Measurements from ENCODE around the gene SFMBT2. TPM values are rescaled to one million over a fixed set of nuclear protein-coding genes. Genes with fewer than 3 reads are reported as not detected.
"Not testable (repeated sequence)": the region's sequence is repeated elsewhere in the genome, so short reads cannot be mapped to it uniquely, and the experiment has no call there.

Gene SFMBT2
- total RNA-seq, 1 experiment from 2014 or later, result 41.5 TPM

DNA sequence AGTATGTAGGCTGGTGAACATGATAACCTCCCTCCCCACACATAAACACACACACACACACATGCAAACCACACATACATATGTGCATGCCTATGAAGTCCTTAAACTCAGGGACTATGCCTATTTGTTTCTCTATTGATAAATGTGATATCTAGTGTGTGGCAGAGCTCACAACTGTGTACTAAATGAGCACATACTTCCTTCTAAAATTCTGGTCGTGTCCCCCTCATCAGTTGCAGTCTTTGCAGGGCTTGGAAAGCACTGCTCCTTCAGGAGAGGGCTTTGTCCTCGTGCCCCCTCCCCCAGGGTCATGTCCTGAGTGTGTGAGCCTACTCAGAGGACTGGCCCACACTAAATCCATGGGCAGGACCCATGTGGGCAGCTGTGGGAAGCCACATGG, 94.0 kb downstream of the SFMBT2 start:
- no peak overlapping the region for H3K4me3 ChIP-seq (ENCODE audit: low read length)
- peaks cover 97% of the 10 kb centered on the region for H3K79me2 ChIP-seq (ENCODE audit: low read length)

DNA sequence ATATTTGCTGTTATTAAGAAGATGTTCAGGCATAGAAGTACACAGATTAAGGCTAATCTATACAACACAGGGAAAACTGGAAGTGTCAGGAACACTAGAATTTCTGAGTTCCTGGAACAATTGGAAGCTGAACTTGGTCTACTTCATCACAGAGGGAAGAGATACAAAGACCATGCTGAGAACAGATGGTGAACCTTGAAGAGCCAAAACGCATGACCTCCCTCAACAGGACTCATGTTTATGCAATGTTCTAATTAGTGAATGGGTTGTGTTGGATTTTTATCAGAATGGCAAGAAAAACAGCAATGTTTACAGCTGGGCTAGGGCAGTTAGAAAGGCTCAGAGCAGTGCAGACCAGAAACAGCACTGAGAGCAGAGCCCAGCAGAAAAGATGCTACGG, 94.9 kb downstream of the SFMBT2 start:
- Histone ChIP-seq H3K9ac (ENCODE audit: low read length) (no peak overlapping the region), H3K4me2 (ENCODE audit: low read depth, low read length, poor library complexity, severe bottlenecking) (no peak overlapping the region), H3K27ac (ENCODE audit: low read length) (no peak overlapping the region), H3K9me2 (replicated peaks; ENCODE audit: insufficient read depth, low read length) (no peaks in the 10 kb centered on the region), H3K36me3 (ENCODE audit: insufficient read depth, low read length) (peaks cover 17% of the 10 kb centered on the region; the same call in 1 of the 2 replicates), H3K79me2 (ENCODE audit: low read length) (peaks cover 99% of the 10 kb centered on the region), H3K9me3 (ENCODE audit: low read length) (no peaks in the 10 kb centered on the region), H4K20me1 (ENCODE audit: insufficient read depth, low read depth, low read length) (no peaks in the 10 kb centered on the region), H3K4me1 (ENCODE audit: low read length) (peaks cover 26% of the 10 kb centered on the region), H3K4me3 (ENCODE audit: low read length) (no peak overlapping the region), H2AFZ (ENCODE audit: low read length) (no peak overlapping the region), H3K27me3 (ENCODE audit: low read length) (no peaks in the 10 kb centered on the region)
- no peak for DNase-seq

More for the DNA sequence above, 94.0 kb downstream of the SFMBT2 start:
- Histone ChIP-seq H3K36me3 (ENCODE audit: insufficient read depth, low read length) (peaks cover 17% of the 10 kb centered on the region; the same call in 1 of the 2 replicates), H3K9ac (ENCODE audit: low read length) (no peak overlapping the region), H2AFZ (ENCODE audit: low read length) (no peak overlapping the region), H4K20me1 (ENCODE audit: insufficient read depth, low read depth, low read length) (no peaks in the 10 kb centered on the region), H3K4me1 (ENCODE audit: low read length) (peaks cover 26% of the 10 kb centered on the region), H3K9me2 (replicated peaks; ENCODE audit: insufficient read depth, low read length) (no peaks in the 10 kb centered on the region), H3K27ac (ENCODE audit: low read length) (no peak overlapping the region), H3K4me2 (ENCODE audit: low read depth, low read length, poor library complexity, severe bottlenecking) (no peak overlapping the region), H3K27me3 (ENCODE audit: low read length) (no peaks in the 10 kb centered on the region), H3K9me3 (ENCODE audit: low read length) (no peaks in the 10 kb centered on the region)
- DNase-seq, result no peak

DNA sequence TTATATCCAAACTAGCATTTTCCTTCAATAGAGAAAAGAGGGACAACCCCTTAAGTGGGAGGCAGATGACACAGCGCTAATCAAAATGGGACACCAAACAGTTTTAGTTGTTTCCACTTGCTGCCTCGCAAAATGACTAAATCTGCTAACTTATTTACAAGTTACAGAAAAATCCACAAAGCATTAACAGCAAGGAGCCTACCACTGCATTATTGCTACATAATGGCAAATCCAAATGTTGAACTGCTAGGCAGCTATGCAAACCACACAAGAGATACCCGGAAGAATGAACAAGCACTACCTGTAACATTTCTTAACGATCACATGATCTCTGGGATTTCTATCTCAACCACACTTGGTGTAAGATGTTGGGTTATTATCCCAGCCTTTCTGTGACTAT, 96.7 kb downstream of the SFMBT2 start:
- Histone ChIP-seq H3K9ac (ENCODE audit: low read length) (no peak overlapping the region), H3K9me2 (replicated peaks; ENCODE audit: insufficient read depth, low read length) (no peaks in the 10 kb centered on the region), H4K20me1 (ENCODE audit: insufficient read depth, low read depth, low read length) (peaks cover 7% of the 10 kb centered on the region; the same call in 1 of the 2 replicates), H3K9me3 (ENCODE audit: low read length) (no peaks in the 10 kb centered on the region), H3K36me3 (ENCODE audit: insufficient read depth, low read length) (peaks cover 27% of the 10 kb centered on the region), H2AFZ (ENCODE audit: low read length) (no peak overlapping the region), H3K4me3 (ENCODE audit: low read length) (no peak overlapping the region), H3K27me3 (ENCODE audit: low read length) (no peaks in the 10 kb centered on the region), H3K4me1 (ENCODE audit: low read length) (peaks cover 9% of the 10 kb centered on the region), H3K79me2 (ENCODE audit: low read length) (peaks cover 98% of the 10 kb centered on the region), H3K4me2 (ENCODE audit: low read depth, low read length, poor library complexity, severe bottlenecking) (no peak overlapping the region), H3K27ac (ENCODE audit: low read length) (no peak overlapping the region)
- DNase-seq, result no peak

DNA sequence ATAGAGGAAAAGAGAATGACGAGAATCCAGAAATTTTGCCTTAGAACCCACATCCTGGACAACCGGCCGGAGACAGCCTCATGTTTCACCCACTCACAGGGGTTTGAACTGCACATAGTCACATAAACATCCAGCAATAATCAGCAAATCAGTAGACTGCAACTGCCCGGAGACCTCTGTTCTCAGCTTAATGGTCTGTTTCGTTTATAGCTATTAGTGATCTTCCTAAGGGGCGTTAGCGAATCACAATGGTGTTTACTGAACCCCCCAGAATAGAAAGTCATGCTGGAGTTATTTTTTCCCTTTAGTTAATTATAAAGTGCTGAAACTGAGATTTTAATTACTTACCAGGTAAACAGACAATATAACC, 98.4 kb downstream of the SFMBT2 start:
- H3K4me3 ChIP-seq (ENCODE audit: low read length), result no peak overlapping the region
- H3K36me3 ChIP-seq (ENCODE audit: insufficient read depth, low read length), result peaks cover 32% of the 10 kb centered on the region
- H3K9me2 ChIP-seq (replicated peaks; ENCODE audit: insufficient read depth, low read length), result no peaks in the 10 kb centered on the region
- H3K9ac ChIP-seq (ENCODE audit: low read length), result no peak overlapping the region
- no peaks in the 10 kb centered on the region for H3K9me3 ChIP-seq (ENCODE audit: low read length)
- peaks cover 16% of the 10 kb centered on the region for H3K4me1 ChIP-seq (ENCODE audit: low read length)
- H3K4me2 ChIP-seq (ENCODE audit: low read depth, low read length, poor library complexity, severe bottlenecking), result no peak overlapping the region
- no peak for DNase-seq
- peaks cover 98% of the 10 kb centered on the region for H3K79me2 ChIP-seq (ENCODE audit: low read length)
- no peaks in the 10 kb centered on the region for H3K27me3 ChIP-seq (ENCODE audit: low read length)
- H2AFZ ChIP-seq (ENCODE audit: low read length), result no peak overlapping the region
- H3K27ac ChIP-seq (ENCODE audit: low read length), result no peak overlapping the region
- peaks cover 7% of the 10 kb centered on the region; the same call in 1 of the 2 replicates for H4K20me1 ChIP-seq (ENCODE audit: insufficient read depth, low read depth, low read length)

DNA sequence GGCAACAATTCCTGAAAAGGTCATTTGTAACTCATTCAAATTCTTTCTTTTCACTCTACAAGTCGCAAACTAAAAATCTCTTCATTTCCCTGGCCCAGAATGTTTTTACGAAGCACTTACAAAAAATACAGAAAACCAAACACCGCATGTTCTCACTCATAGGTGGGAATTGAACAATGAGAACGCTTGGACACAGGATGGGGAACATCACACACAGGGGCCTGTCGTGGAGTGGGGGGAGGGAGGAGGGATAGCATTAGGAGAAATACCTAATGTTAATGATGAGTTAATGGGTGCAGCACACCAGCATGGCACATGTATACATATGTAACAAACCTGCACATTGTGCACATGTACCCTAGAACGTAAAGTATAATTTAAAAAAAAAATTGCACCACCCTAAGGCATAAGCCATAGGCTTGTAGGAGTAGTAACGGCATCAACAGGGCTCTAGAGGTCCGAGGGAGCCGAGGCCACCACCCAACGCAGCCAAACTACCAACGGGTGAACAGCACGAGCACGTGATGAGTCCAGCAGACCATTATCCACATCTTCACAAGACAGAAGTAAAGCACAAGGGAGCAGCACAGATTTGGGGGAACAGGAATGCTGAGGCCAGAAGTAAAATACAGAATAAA, 98.9 kb downstream of the SFMBT2 start:
- not testable (repeated sequence) for DNase-seq; H2AFZ ChIP-seq (ENCODE audit: low read length); H3K9me2 ChIP-seq (replicated peaks; ENCODE audit: insufficient read depth, low read length); H3K27ac ChIP-seq (ENCODE audit: low read length); H4K20me1 ChIP-seq (ENCODE audit: insufficient read depth, low read depth, low read length); H3K9me3 ChIP-seq (ENCODE audit: low read length); H3K4me3 ChIP-seq (ENCODE audit: low read length); H3K4me2 ChIP-seq (ENCODE audit: low read depth, low read length, poor library complexity, severe bottlenecking); H3K9ac ChIP-seq (ENCODE audit: low read length); H3K27me3 ChIP-seq (ENCODE audit: low read length)
- peaks cover 34% of the 10 kb centered on the region for H3K36me3 ChIP-seq (ENCODE audit: insufficient read depth, low read length)
- H3K79me2 ChIP-seq (ENCODE audit: low read length), result peaks cover 98% of the 10 kb centered on the region
- H3K4me1 ChIP-seq (ENCODE audit: low read length), result peaks cover 21% of the 10 kb centered on the region

DNA sequence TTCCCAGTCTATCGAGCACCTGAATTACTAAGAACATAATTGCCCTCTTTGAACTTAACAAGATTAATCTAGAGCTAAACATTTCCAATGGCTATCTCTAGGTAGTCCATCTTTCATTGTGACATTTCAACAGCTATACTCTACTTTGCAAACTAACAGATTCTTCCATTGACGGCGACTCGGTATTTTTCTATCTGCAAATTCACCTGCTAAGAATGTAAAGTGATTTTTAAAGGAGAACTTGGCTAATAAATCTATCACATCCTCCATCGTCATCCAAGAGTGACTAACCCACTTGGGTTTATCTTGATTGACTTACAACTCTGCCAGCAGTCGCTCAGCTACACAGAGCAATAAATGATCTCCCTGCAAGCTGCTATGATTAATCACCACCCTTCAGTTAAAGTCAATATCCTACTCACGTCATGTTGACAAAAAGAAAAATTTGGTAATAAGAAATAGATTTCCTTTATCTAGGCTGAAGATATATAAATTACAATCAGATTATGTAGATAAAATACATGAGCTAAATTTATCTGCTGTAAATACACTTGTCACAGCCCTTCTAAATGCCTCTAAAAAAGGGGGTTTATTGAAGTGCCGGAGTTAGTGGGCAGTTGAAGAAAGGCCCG, 99.5 kb downstream of the SFMBT2 start:
- Histone ChIP-seq H3K27ac (ENCODE audit: low read length) (no peak overlapping the region), H3K27me3 (ENCODE audit: low read length) (no peaks in the 10 kb centered on the region), H2AFZ (ENCODE audit: low read length) (no peak overlapping the region), H3K4me1 (ENCODE audit: low read length) (peaks cover 25% of the 10 kb centered on the region), H3K9me2 (replicated peaks; ENCODE audit: insufficient read depth, low read length) (no peaks in the 10 kb centered on the region), H4K20me1 (ENCODE audit: insufficient read depth, low read depth, low read length) (peaks cover 7% of the 10 kb centered on the region; the same call in 1 of the 2 replicates), H3K36me3 (ENCODE audit: insufficient read depth, low read length) (peaks cover 36% of the 10 kb centered on the region), H3K4me3 (ENCODE audit: low read length) (no peak overlapping the region), H3K9me3 (ENCODE audit: low read length) (no peaks in the 10 kb centered on the region), H3K4me2 (ENCODE audit: low read depth, low read length, poor library complexity, severe bottlenecking) (no peak overlapping the region), H3K79me2 (ENCODE audit: low read length) (peaks cover 98% of the 10 kb centered on the region), H3K9ac (ENCODE audit: low read length) (no peak overlapping the region)
- no peak for DNase-seq

DNA sequence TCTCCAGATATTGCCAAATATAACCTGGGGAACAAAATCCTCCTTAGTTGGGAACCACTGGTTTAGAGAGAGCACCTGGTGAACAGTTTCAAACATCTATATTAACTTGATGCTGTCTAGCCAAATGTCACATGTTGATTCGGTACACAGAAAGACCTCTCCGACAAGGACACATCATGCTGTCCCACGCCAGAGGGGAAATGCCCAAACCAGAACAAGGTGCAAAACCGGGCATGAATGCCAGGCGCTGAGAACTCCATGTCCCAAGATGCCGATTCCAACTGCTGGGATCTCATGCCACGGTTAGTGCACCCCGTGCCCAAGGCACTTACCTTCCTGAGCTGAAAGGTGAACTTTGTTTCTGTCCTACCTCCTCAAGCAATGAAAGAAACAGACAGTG, 100.8 kb downstream of the SFMBT2 start:
- Histone ChIP-seq H3K4me1 (ENCODE audit: low read length) (peaks cover 25% of the 10 kb centered on the region), H3K36me3 (ENCODE audit: insufficient read depth, low read length) (peaks cover 48% of the 10 kb centered on the region), H3K79me2 (ENCODE audit: low read length) (peaks cover 98% of the 10 kb centered on the region), H3K4me3 (ENCODE audit: low read length) (no peak overlapping the region), H3K9me2 (replicated peaks; ENCODE audit: insufficient read depth, low read length) (no peaks in the 10 kb centered on the region), H3K4me2 (ENCODE audit: low read depth, low read length, poor library complexity, severe bottlenecking) (no peak overlapping the region), H3K9ac (ENCODE audit: low read length) (no peak overlapping the region), H3K27ac (ENCODE audit: low read length) (no peak overlapping the region), H4K20me1 (ENCODE audit: insufficient read depth, low read depth, low read length) (peaks cover 7% of the 10 kb centered on the region; the same call in 1 of the 2 replicates), H3K27me3 (ENCODE audit: low read length) (no peaks in the 10 kb centered on the region), H3K9me3 (ENCODE audit: low read length) (no peaks in the 10 kb centered on the region), H2AFZ (ENCODE audit: low read length) (no peak overlapping the region)
- no peak for DNase-seq

DNA sequence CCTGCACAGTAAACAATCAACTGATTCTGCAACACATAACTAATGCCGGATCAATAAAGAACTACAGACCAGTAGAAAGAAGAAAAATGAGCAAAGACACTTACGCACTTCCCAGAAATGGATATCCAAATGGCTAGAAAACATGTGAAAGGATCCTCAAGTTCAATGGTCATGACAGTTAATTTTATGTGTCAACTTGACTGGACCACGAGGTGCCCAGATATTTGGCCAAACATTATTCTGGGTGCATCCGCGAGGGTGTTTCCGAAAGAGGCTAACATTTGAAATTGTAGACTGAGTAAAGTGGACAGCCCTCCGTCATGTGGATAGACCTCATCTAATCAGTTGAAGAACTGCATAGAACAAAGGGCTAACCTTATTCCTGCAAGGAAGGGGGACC, 102.0 kb downstream of the SFMBT2 start:
- no peak for DNase-seq
- no peak overlapping the region for H3K4me2 ChIP-seq (ENCODE audit: low read depth, low read length, poor library complexity, severe bottlenecking)
- H3K9me3 ChIP-seq (ENCODE audit: low read length), result no peaks in the 10 kb centered on the region
- peaks cover 7% of the 10 kb centered on the region; the same call in 1 of the 2 replicates for H4K20me1 ChIP-seq (ENCODE audit: insufficient read depth, low read depth, low read length)
- peaks cover 55% of the 10 kb centered on the region for H3K36me3 ChIP-seq (ENCODE audit: insufficient read depth, low read length)
- peaks cover 25% of the 10 kb centered on the region for H3K4me1 ChIP-seq (ENCODE audit: low read length)
- H3K4me3 ChIP-seq (ENCODE audit: low read length), result no peak overlapping the region
- peaks cover 98% of the 10 kb centered on the region for H3K79me2 ChIP-seq (ENCODE audit: low read length)
- H3K9ac ChIP-seq (ENCODE audit: low read length), result no peak overlapping the region
- no peaks in the 10 kb centered on the region for H3K27me3 ChIP-seq (ENCODE audit: low read length)
- no peaks in the 10 kb centered on the region for H3K9me2 ChIP-seq (replicated peaks; ENCODE audit: insufficient read depth, low read length)
- no peak overlapping the region for H2AFZ ChIP-seq (ENCODE audit: low read length)
- H3K27ac ChIP-seq (ENCODE audit: low read length), result no peak overlapping the region
